ENCODE results near the gene RAB37.

Gene RAB37

GRCh38 chr17:74728033-74728701 is 8.9 kb upstream of the RAB37 start:
- no peaks in the 10 kb centered on the region for H3K9me2 ChIP-seq (ENCODE audit: low read depth, low read length)
- no peak overlapping the region for H3K9ac ChIP-seq (ENCODE audit: low read length)
- H3K4me1 ChIP-seq (ENCODE audit: insufficient read depth, low read length, severe bottlenecking), result no peaks in the 10 kb centered on the region
- no peak overlapping the region for H3K27ac ChIP-seq (ENCODE audit: low read depth, low read length, poor library complexity, severe bottlenecking)
- peaks cover 5% of the 10 kb centered on the region; the same call in 1 of the 2 replicates for H3F3A ChIP-seq (ENCODE audit: insufficient read depth, low read length)
- no peak overlapping the region for H2AFZ ChIP-seq (ENCODE audit: low read length)
- H3K4me2 ChIP-seq (ENCODE audit: low read length), result no peak overlapping the region
- TF ChIP-seq EZH2 (IDR thresholded peaks at IDR 0.05; ENCODE audit: borderline replicate concordance, low read length) (no peak), CTCF (IDR thresholded peaks at IDR 0.05; ENCODE audit: low read length) (no peak)
- H3K27me3 ChIP-seq (ENCODE audit: insufficient read depth, low read length), result no peaks in the 10 kb centered on the region; the same call in 1 of the 2 replicates
- no peaks in the 10 kb centered on the region for H3K9me3 ChIP-seq (ENCODE audit: low read length)
- H4K20me1 ChIP-seq (ENCODE audit: insufficient read depth, low read length), result no peaks in the 10 kb centered on the region
- no peak overlapping the region for H3K4me3 ChIP-seq (ENCODE audit: low read depth, low read length, poor library complexity, severe bottlenecking)
- H3K79me2 ChIP-seq (ENCODE audit: insufficient read depth, low read length), result no peaks in the 10 kb centered on the region
- no peaks in the 10 kb centered on the region for H3K36me3 ChIP-seq (ENCODE audit: insufficient read depth, low read length)

- H3K27ac ChIP-seq (ENCODE audit: low read depth, low read length, poor library complexity, severe bottlenecking), result no peak overlapping the region
- H4K20me1 ChIP-seq (ENCODE audit: insufficient read depth, low read length), result no peaks in the 10 kb centered on the region
- H3K9me3 ChIP-seq (ENCODE audit: low read length), result no peaks in the 10 kb centered on the region
- no peak overlapping the region for H3K4me2 ChIP-seq (ENCODE audit: low read length)
- H3K4me3 ChIP-seq (ENCODE audit: low read depth, low read length, poor library complexity, severe bottlenecking), result no peak overlapping the region
- H3K4me1 ChIP-seq (ENCODE audit: insufficient read depth, low read length, severe bottlenecking), result no peaks in the 10 kb centered on the region
- no peak overlapping the region for H2AFZ ChIP-seq (ENCODE audit: low read length)
- no peaks in the 10 kb centered on the region for H3K36me3 ChIP-seq (ENCODE audit: insufficient read depth, low read length)
- H3K9me2 ChIP-seq (ENCODE audit: low read depth, low read length), result no peaks in the 10 kb centered on the region
- no peak overlapping the region for H3K9ac ChIP-seq (ENCODE audit: low read length)
- H3K79me2 ChIP-seq (ENCODE audit: insufficient read depth, low read length), result no peaks in the 10 kb centered on the region
- peaks cover 5% of the 10 kb centered on the region; the same call in 1 of the 2 replicates for H3F3A ChIP-seq (ENCODE audit: insufficient read depth, low read length)
- no peak for TF ChIP-seq CTCF (IDR thresholded peaks at IDR 0.05; ENCODE audit: low read length)
- no peak for TF ChIP-seq EZH2 (IDR thresholded peaks at IDR 0.05; ENCODE audit: borderline replicate concordance, low read length)
- H3K27me3 ChIP-seq (ENCODE audit: insufficient read depth, low read length), result no peaks in the 10 kb centered on the region; the same call in 1 of the 2 replicates
Measured at GRCh38 chr17:74728702-74729075, 8.4 kb upstream of the RAB37 start.

- peaks cover 5% of the 10 kb centered on the region; the same call in 1 of the 2 replicates for H3F3A ChIP-seq (ENCODE audit: insufficient read depth, low read length)
- no peak overlapping the region for H2AFZ ChIP-seq (ENCODE audit: low read length)
- TF ChIP-seq CTCF (IDR thresholded peaks at IDR 0.05; ENCODE audit: low read length) (no peak), EZH2 (IDR thresholded peaks at IDR 0.05; ENCODE audit: borderline replicate concordance, low read length) (no peak)
- no peaks in the 10 kb centered on the region; the same call in 1 of the 2 replicates for H3K27me3 ChIP-seq (ENCODE audit: insufficient read depth, low read length)
- no peaks in the 10 kb centered on the region for H3K9me2 ChIP-seq (ENCODE audit: low read depth, low read length)
- no peak overlapping the region for H3K4me3 ChIP-seq (ENCODE audit: low read depth, low read length, poor library complexity, severe bottlenecking)
- H3K9me3 ChIP-seq (ENCODE audit: low read length), result no peaks in the 10 kb centered on the region
- no peak overlapping the region for H3K27ac ChIP-seq (ENCODE audit: low read depth, low read length, poor library complexity, severe bottlenecking)
- no peaks in the 10 kb centered on the region for H4K20me1 ChIP-seq (ENCODE audit: insufficient read depth, low read length)
- H3K4me1 ChIP-seq (ENCODE audit: insufficient read depth, low read length, severe bottlenecking), result no peaks in the 10 kb centered on the region
- no peak overlapping the region for H3K4me2 ChIP-seq (ENCODE audit: low read length)
- no peaks in the 10 kb centered on the region for H3K79me2 ChIP-seq (ENCODE audit: insufficient read depth, low read length)
- no peaks in the 10 kb centered on the region for H3K36me3 ChIP-seq (ENCODE audit: insufficient read depth, low read length)
- no peak overlapping the region for H3K9ac ChIP-seq (ENCODE audit: low read length)
Measured at GRCh38 chr17:74729368-74729767, 7.7 kb upstream of the RAB37 start.
